Activated CD4-positive, alpha-beta T cell treated with anti-CD3 and anti-CD28 coated beads, Interleukin-2, Interleukin-4, amounts not matched to agents 100 ng/mL and 50 ng/mL, durations not matched to agents 16 hours and 8 hours (primary cell): ENCODE data around the gene SH2D3A.
A peak's percentile ranks its signal among the peaks of the same experiment; 100 is the strongest.

Experiments
- DNase-seq: peaks from one replicate; pipeline ENCODE4 v3.0.0-alpha.2; 2020; ENCODE audit warnings: low spot score

Gene SH2D3A

GRCh38 chr19:6767357-6768235 lies at the start of gene SH2D3A:
TSS of gene SH2D3A (minus strand) at chr19:6767435. CDS start at chr19:6763748, 3,687 bp downstream.
- peak; percentile 97 for DNase-seq

- no peak for DNase-seq
Measured at GRCh38 chr19:6813659-6814058, 46.4 kb upstream of the SH2D3A start.

GRCh38 chr19:6812612-6813011 lies 45.4 kb upstream of the SH2D3A start:
- DNase-seq: no peak

- DNase-seq: peak; percentile 35
Measured at GRCh38 chr19:6811906-6812305, 44.7 kb upstream of the SH2D3A start.

GRCh38 chr19:6811378-6811777 lies 44.1 kb upstream of the SH2D3A start:
- no peak for DNase-seq

GRCh38 chr19:6809262-6809661 lies 42.0 kb upstream of the SH2D3A start:
- DNase-seq: no peak

- DNase-seq: no peak
Measured at GRCh38 chr19:6808494-6808893, 41.3 kb upstream of the SH2D3A start.

- DNase-seq: no peak
Measured at GRCh38 chr19:6807291-6807690, 40.1 kb upstream of the SH2D3A start.

- no peak for DNase-seq
Measured at GRCh38 chr19:6806488-6806887, 39.3 kb upstream of the SH2D3A start.

GRCh38 chr19:6803036-6803404 lies 35.8 kb upstream of the SH2D3A start:
- DNase-seq: no peak

- peak; percentile 85 for DNase-seq
Measured at GRCh38 chr19:6802336-6803035, 35.3 kb upstream of the SH2D3A start.

GRCh38 chr19:6801485-6802086 lies 34.4 kb upstream of the SH2D3A start:
- DNase-seq: peak; percentile 87

- peak; percentile 27 for DNase-seq
Measured at GRCh38 chr19:6800991-6801484, 33.8 kb upstream of the SH2D3A start.

GRCh38 chr19:6800160-6800790 lies 33.0 kb upstream of the SH2D3A start:
- DNase-seq: peak; percentile 41

GRCh38 chr19:6797646-6798045 lies 30.4 kb upstream of the SH2D3A start:
- no peak for DNase-seq

GRCh38 chr19:6796278-6796677 lies 29.0 kb upstream of the SH2D3A start:
- DNase-seq: no peak

- DNase-seq: no peak
Measured at GRCh38 chr19:6794686-6795431, 27.6 kb upstream of the SH2D3A start.

GRCh38 chr19:6793973-6794372 lies 26.7 kb upstream of the SH2D3A start:
- no peak for DNase-seq

GRCh38 chr19:6793411-6793810 lies 26.2 kb upstream of the SH2D3A start:
- no peak for DNase-seq

- DNase-seq: no peak
Measured at GRCh38 chr19:6791237-6791636, 24.0 kb upstream of the SH2D3A start.
